ENCODE data around the gene NT5C2.
"Not testable (repeated sequence)": the region's sequence is repeated elsewhere in the genome, so short reads cannot be mapped to it uniquely, and the experiment has no call there.

NT5C2 gene

DNA sequence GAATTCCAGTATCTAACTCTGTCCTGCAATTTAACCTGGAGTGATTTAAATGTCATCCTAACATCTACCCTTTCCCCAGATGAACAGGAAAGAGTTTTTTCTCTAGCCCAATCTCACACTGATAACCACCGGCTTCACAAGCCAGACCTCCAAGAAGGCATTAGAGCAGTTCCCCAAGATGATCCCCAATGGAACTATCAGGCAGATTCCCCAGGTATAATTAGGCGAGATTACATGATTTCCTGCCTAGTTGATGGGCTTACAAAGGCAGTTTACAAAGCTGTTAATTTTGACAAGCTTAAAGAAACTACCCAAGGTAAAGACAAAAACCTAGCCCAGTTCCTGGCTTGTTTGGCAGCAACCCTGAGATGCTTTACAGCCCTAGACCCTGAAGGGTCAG is 14.1 kb upstream of the NT5C2 start:
- TF ChIP-seq, protein P1, sequence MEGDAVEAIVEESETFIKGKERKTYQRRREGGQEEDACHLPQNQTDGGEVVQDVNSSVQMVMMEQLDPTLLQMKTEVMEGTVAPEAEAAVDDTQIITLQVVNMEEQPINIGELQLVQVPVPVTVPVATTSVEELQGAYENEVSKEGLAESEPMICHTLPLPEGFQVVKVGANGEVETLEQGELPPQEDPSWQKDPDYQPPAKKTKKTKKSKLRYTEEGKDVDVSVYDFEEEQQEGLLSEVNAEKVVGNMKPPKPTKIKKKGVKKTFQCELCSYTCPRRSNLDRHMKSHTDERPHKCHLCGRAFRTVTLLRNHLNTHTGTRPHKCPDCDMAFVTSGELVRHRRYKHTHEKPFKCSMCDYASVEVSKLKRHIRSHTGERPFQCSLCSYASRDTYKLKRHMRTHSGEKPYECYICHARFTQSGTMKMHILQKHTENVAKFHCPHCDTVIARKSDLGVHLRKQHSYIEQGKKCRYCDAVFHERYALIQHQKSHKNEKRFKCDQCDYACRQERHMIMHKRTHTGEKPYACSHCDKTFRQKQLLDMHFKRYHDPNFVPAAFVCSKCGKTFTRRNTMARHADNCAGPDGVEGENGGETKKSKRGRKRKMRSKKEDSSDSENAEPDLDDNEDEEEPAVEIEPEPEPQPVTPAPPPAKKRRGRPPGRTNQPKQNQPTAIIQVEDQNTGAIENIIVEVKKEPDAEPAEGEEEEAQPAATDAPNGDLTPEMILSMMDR (IDR thresholded peaks at IDR 0.05; ENCODE audit: low read length, missing control alignments) = no peak
- no peak overlapping the region for H3K4me3 ChIP-seq (replicated peaks; ENCODE audit: low read depth, low read length)
- no peak for DNase-seq (ENCODE audit: low read depth)

DNA sequence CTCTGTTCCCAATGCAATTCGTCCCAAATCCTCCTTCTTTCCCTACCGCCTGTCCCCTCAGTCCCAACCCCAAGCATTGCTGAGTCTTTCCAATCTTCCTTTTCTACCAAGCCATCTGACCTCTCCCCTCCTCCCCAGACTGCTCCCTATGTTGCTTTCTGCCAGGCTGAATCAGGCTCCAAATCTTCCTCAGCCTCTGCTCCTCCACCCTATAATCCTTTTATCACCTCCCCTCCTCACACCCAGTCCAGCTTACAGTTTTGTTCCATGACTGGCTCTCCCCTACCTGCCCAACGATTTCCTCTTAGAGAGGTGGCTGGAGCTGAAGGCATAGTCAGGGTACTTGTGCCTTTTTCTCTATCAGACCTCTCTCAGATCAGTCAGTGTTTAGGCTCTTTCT is 13.6 kb upstream of the NT5C2 start:
- not testable (repeated sequence) for H3K4me3 ChIP-seq (replicated peaks; ENCODE audit: low read depth, low read length); DNase-seq (ENCODE audit: low read depth)

DNA sequence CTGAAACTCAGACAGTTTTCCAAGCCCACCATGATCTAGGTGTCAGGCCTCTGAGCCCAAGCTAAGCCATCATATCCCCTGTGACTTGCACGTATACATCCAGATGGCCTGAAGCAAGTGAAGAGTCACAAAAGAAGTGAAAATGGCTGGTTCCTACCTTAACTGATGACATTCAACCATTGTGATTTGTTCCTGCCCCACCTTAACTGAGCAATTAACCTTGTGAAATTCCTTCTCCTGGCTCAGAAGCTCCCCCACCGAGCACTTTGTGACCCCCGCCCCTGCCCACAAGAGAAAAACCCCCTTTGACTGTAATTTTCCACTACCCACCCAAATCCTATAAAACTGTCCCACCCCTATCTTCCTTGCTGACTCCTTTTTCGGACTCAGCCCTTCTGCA is 12.3 kb upstream of the NT5C2 start:
- not testable (repeated sequence) for H3K4me3 ChIP-seq (replicated peaks; ENCODE audit: low read depth, low read length); DNase-seq (ENCODE audit: low read depth)

DNA sequence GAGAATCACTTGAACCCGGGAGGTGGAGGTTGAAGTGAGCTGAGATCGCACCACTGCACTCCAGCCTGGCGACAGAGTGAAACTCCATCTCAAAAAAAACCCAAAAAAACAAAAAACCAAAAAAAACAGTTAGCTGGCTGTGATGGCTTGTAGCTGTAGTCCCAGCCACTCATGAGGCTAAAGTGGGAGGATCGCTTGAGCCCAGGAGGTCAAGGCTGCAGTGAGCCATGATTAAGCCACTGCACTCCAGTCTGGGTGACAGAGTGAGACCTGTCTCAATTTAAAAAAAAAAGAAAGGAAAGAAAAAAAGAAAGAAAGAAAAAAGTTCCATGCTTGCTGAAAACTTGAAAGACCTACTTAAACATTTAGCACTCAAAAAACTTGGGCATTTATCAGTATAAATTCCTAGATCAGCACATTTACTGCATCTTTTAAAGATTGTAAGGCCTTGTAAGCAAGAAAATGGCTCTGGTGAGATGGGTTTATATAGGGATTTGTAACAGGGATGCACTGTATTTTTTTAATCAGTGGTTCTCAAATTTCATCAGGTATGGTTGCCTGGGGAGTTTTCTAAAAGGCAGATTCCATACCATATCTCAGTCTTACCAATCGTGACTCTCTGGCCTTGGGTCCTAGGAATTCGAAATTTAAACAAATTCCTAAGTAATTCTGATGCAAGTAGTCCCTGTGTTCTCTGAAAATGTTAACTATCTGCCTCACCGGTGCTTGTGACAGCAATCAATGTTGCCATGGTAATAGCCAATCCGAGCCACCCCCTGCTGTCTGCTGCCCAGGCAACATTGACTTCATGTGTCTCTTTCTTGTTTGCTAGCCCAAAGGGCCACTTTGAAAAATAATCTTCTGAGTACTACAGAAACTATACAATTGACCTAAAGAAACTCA is 11.5 kb upstream of the NT5C2 start:
- DNase-seq (ENCODE audit: low read depth) = no peak
- TF ChIP-seq, protein P1 (IDR thresholded peaks at IDR 0.05; ENCODE audit: low read length, missing control alignments) = no peak
- H3K4me3 ChIP-seq (replicated peaks; ENCODE audit: low read depth, low read length) = no peak overlapping the region

DNA sequence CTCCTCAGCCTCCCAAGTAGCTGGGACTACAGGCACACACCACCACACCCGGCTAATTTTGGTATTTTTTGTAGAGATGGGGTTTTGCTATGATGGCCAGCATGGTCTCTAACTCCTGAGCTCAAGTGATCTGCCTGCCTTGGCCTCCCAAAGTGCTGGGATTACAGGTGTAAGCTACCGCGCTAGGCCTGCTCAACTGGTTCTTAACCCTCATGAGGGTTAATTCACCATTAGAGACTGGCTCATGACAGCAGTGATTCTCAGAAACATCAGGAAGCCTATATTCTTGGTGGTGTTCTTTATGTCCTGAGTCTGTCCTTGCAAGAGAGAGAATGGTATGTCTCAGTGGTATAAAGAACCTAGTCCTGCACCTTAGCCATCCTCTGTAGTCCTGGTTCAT is 10.4 kb upstream of the NT5C2 start:
- no peak for DNase-seq (ENCODE audit: low read depth)
- no peak overlapping the region for H3K4me3 ChIP-seq (replicated peaks; ENCODE audit: low read depth, low read length)
- TF ChIP-seq, protein P1 (IDR thresholded peaks at IDR 0.05; ENCODE audit: low read length, missing control alignments) = no peak

DNA sequence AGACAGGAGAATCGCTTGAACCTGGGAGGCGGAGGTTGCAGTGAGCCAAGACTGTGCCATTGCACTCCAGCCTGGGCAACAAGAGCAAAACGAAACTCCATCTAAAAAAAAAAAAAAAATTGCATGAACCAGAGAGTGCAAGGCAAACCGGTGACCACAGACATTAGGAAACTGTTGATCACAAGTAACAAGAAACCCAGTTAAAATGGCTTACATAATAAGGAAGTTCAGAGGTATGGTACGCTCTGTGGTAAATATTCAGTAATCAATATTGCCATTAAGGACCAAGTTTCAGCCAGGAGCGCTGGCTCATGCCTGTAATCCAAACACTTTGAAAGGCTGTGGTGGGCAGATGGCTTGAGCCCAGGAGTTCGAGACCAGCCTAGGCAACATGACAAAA is 9.2 kb upstream of the NT5C2 start:
- TF ChIP-seq, protein P1 (IDR thresholded peaks at IDR 0.05; ENCODE audit: low read length, missing control alignments) = no peak
- DNase-seq (ENCODE audit: low read depth) = no peak
- H3K4me3 ChIP-seq (replicated peaks; ENCODE audit: low read depth, low read length) = no peak overlapping the region

DNA sequence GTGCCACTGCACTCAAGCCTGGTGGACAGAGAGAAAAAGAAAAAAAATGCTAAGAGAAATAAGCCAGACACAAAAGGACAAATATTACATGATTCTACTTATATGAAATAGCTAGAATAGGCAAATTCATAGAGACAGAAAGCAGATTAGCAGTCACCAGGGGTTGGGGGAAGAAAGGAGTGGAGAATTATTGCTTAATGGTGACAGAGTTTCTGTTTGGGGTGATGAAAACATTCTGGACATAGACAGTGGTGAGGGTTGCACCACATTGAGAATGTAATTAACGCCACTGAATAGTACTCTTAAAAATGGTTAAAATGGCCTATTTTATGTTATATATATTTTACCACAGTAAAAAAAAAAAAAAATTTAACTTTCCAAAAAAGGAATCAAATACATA is 6.4 kb upstream of the NT5C2 start:
- no peak overlapping the region for H3K4me3 ChIP-seq (replicated peaks; ENCODE audit: low read depth, low read length)
- no peak for DNase-seq (ENCODE audit: low read depth)
- TF ChIP-seq, protein P1 (IDR thresholded peaks at IDR 0.05; ENCODE audit: low read length, missing control alignments) = no peak

DNA sequence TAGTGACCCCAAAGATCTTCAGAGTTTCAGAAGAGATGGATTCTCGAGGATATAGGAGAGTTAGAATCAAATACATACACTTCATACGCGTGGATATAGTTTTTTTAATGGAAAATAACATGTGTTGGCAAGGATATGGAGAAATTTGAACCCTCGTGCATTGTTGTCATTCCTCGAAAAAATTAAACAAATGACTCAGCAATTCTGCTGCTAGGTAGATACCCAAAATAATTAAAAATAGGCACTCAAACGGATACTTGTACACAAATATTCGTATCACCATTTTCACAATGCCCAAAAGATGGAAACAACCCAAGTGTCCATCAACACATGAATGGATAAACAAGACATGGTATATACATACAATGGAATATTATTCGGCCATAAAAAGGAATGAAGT is 5.6 kb upstream of the NT5C2 start:
- TF ChIP-seq, protein P1 (IDR thresholded peaks at IDR 0.05; ENCODE audit: low read length, missing control alignments) = no peak
- H3K4me3 ChIP-seq (replicated peaks; ENCODE audit: low read depth, low read length) = no peak overlapping the region
- no peak for DNase-seq (ENCODE audit: low read depth)

Data from fibroblast of pulmonary artery (primary cell).